Right ventricle myocardium superior (tissue), 1 donor: ENCODE data around the gene ATG101. TPM values are rescaled to one million over a fixed set of nuclear protein-coding genes. Genes with fewer than 3 reads are reported as not detected.
A peak's percentile ranks its signal among the peaks of the same experiment; 100 is the strongest.

Source experiments
- ATAC-seq: fragments of 200-7000 bp; cut with Tn5 transposase; one replicate; pipeline ENCODE4 v1.9.1; 2020; ENCODE audit warnings: mild to moderate bottlenecking; ENCODE audit not compliant: poor library complexity
- DNase-seq: peaks from one replicate; pipeline ENCODE4 v3.0.0-alpha.2; 2020
- intact Hi-C: fragments of 100-400 bp; cut with DNase I; formaldehyde crosslinking; loops from one replicate; pipeline ENCODE4 v1.11.2; 2022
- total RNA-seq: library from RNA; stranded (reverse); fragmentation: NEBNext Ultra II Directional; extraction: Animal tissue kit (Norgen Biotek cat#: 25700); gene quantifications from one replicate; pipeline ENCODE4 v1.2.1, GENCODE V29; 2021
- donor health status: DM: no; HTN: yes; CAD: no; lungs with severe emphysema.

ATG101 gene
- total RNA-seq, 1 donor from 2014 or later: 23.5 TPM

GRCh38 chr12:52067081-52067374 is 2.8 kb upstream of the ATG101 start:
- DNase-seq (no peak), ATAC-seq (no peak)
- intact Hi-C loops: no loop called here

GRCh38 chr12:52070185-52070925 is 577 bp downstream of the ATG101 start:
- ATAC-seq (peak; percentile 32), DNase-seq (no peak)
- intact Hi-C loops: no loop called here

- ATAC-seq (no peak), DNase-seq (no peak)
- intact Hi-C loops: no loop called here
Observed at GRCh38 chr12:52073531-52074381, 4.0 kb downstream of the ATG101 start.

- DNase-seq (no peak), ATAC-seq (no peak)
- intact Hi-C loops: no loop called here
Observed at GRCh38 chr12:52074971-52075724, 5.4 kb downstream of the ATG101 start.

GRCh38 chr12:52076811-52077210 is 7.0 kb downstream of the ATG101 start:
- ATAC-seq: no peak
- DNase-seq: no peak
- intact Hi-C loops: no loop called here

- intact Hi-C loops: no loop called here
- no peak for DNase-seq
- ATAC-seq: no peak
Observed at GRCh38 chr12:52078276-52078675, 8.5 kb downstream of the ATG101 start.

GRCh38 chr12:52079576-52080402 is 10.0 kb downstream of the ATG101 start, which contains the start of gene SMIM41:
SMIM41 (plus strand) TSS chr12:52079704; CDS start chr12:52079780, 76 bp downstream.
- intact Hi-C loops: loop anchor here (5.0 kb wide), 2 partner anchors 52 to 77 kb away; no protein-coding TSS in a partner anchor
- ATAC-seq (peak; percentile 23), DNase-seq (no peak)

- intact Hi-C loops: loop anchor here (5.0 kb wide), 2 partner anchors 53 to 78 kb away; no protein-coding TSS in a partner anchor
- ATAC-seq: no peak
- DNase-seq: no peak
Observed at GRCh38 chr12:52080403-52081251, 10.8 kb downstream of the ATG101 start.

- DNase-seq (no peak), ATAC-seq (no peak)
- intact Hi-C loops: loop anchor here (5.0 kb wide), 2 partner anchors 54 to 79 kb away; no protein-coding TSS in a partner anchor
Observed at GRCh38 chr12:52081263-52081733, 11.5 kb downstream of the ATG101 start.

- intact Hi-C loops: loop anchor here (5.0 kb wide), 2 partner anchors 55 to 80 kb away; no protein-coding TSS in a partner anchor
- ATAC-seq: peak; percentile 49
- DNase-seq: no peak
Observed at GRCh38 chr12:52082026-52082668, 12.4 kb downstream of the ATG101 start.

GRCh38 chr12:52082669-52082987 is 12.8 kb downstream of the ATG101 start:
- ATAC-seq (no peak), DNase-seq (no peak)
- intact Hi-C loops: loop anchor here (5.0 kb wide), 2 partner anchors 55 to 80 kb away; no protein-coding TSS in a partner anchor

- intact Hi-C loops: loop anchor here (5.0 kb wide), 2 partner anchors 56 to 81 kb away; no protein-coding TSS in a partner anchor
- DNase-seq (peak; percentile 76), ATAC-seq (peak; percentile 70)
Observed at GRCh38 chr12:52082988-52083637, 13.3 kb downstream of the ATG101 start.

- intact Hi-C loops: loop anchor here (5.0 kb wide), 2 partner anchors 56 to 81 kb away; no protein-coding TSS in a partner anchor
- ATAC-seq (no peak), DNase-seq (no peak)
Observed at GRCh38 chr12:52083638-52083996, 13.8 kb downstream of the ATG101 start.

- intact Hi-C loops: loop anchor here (5.0 kb wide), 2 partner anchors 57 to 82 kb away; no protein-coding TSS in a partner anchor
- DNase-seq: no peak
- no peak for ATAC-seq
Observed at GRCh38 chr12:52084491-52085231, 14.9 kb downstream of the ATG101 start.

GRCh38 chr12:52085682-52086180 is 16.0 kb downstream of the ATG101 start:
- ATAC-seq (no peak), DNase-seq (no peak)
- intact Hi-C loops: no loop called here
